Activated naive CD8-positive, alpha-beta T cell treated with anti-CD3 and anti-CD28 coated beads, Interleukin-2, amount 50 U/mL, for 24 hours (primary cell): Measurements from ENCODE around the gene LRRC37A.
"Not testable (repeated sequence)": the region's sequence is repeated elsewhere in the genome, so short reads cannot be mapped to it uniquely, and the experiment has no call there.

Source experiments
- ATAC-seq: fragments of 150-1000 bp; cut with Tn5 transposase; one replicate; pipeline ENCODE4 v1.10.0; 2021
- DNase-seq: peaks from one replicate; pipeline ENCODE4 v3.0.0; 2021
- H3K27ac Mint-ChIP-seq: one replicate; pipeline ENCODE4 v1.8.0; 2021; ENCODE audit warnings: mild to moderate bottlenecking, mixed read lengths
- H3K27me3 Mint-ChIP-seq: one replicate; pipeline ENCODE4 v1.8.0; 2021; ENCODE audit warnings: mixed read lengths
- H3K36me3 Mint-ChIP-seq: one replicate; pipeline ENCODE4 v1.8.0; 2021; ENCODE audit warnings: low read depth, mixed read lengths
- H3K4me1 Mint-ChIP-seq: one replicate; pipeline ENCODE4 v1.8.0; 2021; ENCODE audit warnings: mixed read lengths
- H3K4me3 Mint-ChIP-seq: one replicate; pipeline ENCODE4 v1.8.0; 2021; ENCODE audit warnings: mild to moderate bottlenecking, moderate library complexity, mixed read lengths
- H3K9me3 Mint-ChIP-seq: one replicate; pipeline ENCODE4 v1.8.0; 2021; ENCODE audit warnings: mixed read lengths

Gene LRRC37A

GRCh38 chr17:46276728-46277479, 18.0 kb upstream of the LRRC37A start:
- not testable (repeated sequence) for H3K36me3 Mint-ChIP-seq, DNase-seq, ATAC-seq, H3K4me3 Mint-ChIP-seq, H3K27ac Mint-ChIP-seq, H3K9me3 Mint-ChIP-seq, H3K27me3 Mint-ChIP-seq, H3K4me1 Mint-ChIP-seq

GRCh38 chr17:46281336-46281735, 13.6 kb upstream of the LRRC37A start:
- not testable (repeated sequence) for H3K36me3 Mint-ChIP-seq, DNase-seq, H3K9me3 Mint-ChIP-seq, ATAC-seq, H3K27me3 Mint-ChIP-seq, H3K4me3 Mint-ChIP-seq, H3K27ac Mint-ChIP-seq
- peaks cover 24% of the 10 kb centered on the region for H3K4me1 Mint-ChIP-seq

- H3K4me3 Mint-ChIP-seq, H3K9me3 Mint-ChIP-seq, DNase-seq, H3K27ac Mint-ChIP-seq, H3K36me3 Mint-ChIP-seq, H3K27me3 Mint-ChIP-seq, ATAC-seq: not testable (repeated sequence)
- H3K4me1 Mint-ChIP-seq = peaks cover 28% of the 10 kb centered on the region
Measured at GRCh38 chr17:46282635-46283034, 12.3 kb upstream of the LRRC37A start.

GRCh38 chr17:46284467-46284866, 10.5 kb upstream of the LRRC37A start:
- Mint-ChIP-seq H3K27ac (peak overlapping the region; percentile 81), H3K4me1 (peaks cover 28% of the 10 kb centered on the region)
- not testable (repeated sequence) for H3K36me3 Mint-ChIP-seq, H3K4me3 Mint-ChIP-seq, H3K27me3 Mint-ChIP-seq, H3K9me3 Mint-ChIP-seq
- DNase-seq (peak; percentile 43), ATAC-seq (peak; percentile 100)

- not testable (repeated sequence) for H3K4me3 Mint-ChIP-seq, DNase-seq, H3K9me3 Mint-ChIP-seq, ATAC-seq, H3K36me3 Mint-ChIP-seq, H3K27ac Mint-ChIP-seq, H3K27me3 Mint-ChIP-seq
- peaks cover 29% of the 10 kb centered on the region for H3K4me1 Mint-ChIP-seq
Measured at GRCh38 chr17:46285500-46285899, 9.4 kb upstream of the LRRC37A start.

- DNase-seq = peak; percentile 73
- not testable (repeated sequence) for H3K36me3 Mint-ChIP-seq, H3K27me3 Mint-ChIP-seq, H3K4me3 Mint-ChIP-seq, H3K9me3 Mint-ChIP-seq, H3K27ac Mint-ChIP-seq
- H3K4me1 Mint-ChIP-seq = peaks cover 40% of the 10 kb centered on the region
- ATAC-seq = peak; percentile 42
Measured at GRCh38 chr17:46286764-46287221, 8.1 kb upstream of the LRRC37A start.

- H3K27me3 Mint-ChIP-seq, H3K4me3 Mint-ChIP-seq, H3K36me3 Mint-ChIP-seq, H3K27ac Mint-ChIP-seq, DNase-seq, ATAC-seq, H3K9me3 Mint-ChIP-seq: not testable (repeated sequence)
- peaks cover 40% of the 10 kb centered on the region for H3K4me1 Mint-ChIP-seq
Measured at GRCh38 chr17:46287587-46287986, 7.3 kb upstream of the LRRC37A start.

GRCh38 chr17:46290906-46291546, 3.9 kb upstream of the LRRC37A start:
- not testable (repeated sequence) for H3K9me3 Mint-ChIP-seq, DNase-seq, H3K4me3 Mint-ChIP-seq, H3K36me3 Mint-ChIP-seq, H3K27me3 Mint-ChIP-seq
- Mint-ChIP-seq H3K4me1 (peaks cover 17% of the 10 kb centered on the region), H3K27ac (peak overlapping the region; percentile 32)
- ATAC-seq = peak; percentile 60

- H3K36me3 Mint-ChIP-seq, DNase-seq, H3K4me3 Mint-ChIP-seq, H3K9me3 Mint-ChIP-seq, H3K27me3 Mint-ChIP-seq, ATAC-seq: not testable (repeated sequence)
- Mint-ChIP-seq H3K4me1 (peaks cover 17% of the 10 kb centered on the region), H3K27ac (peak overlapping the region; percentile 32)
Measured at GRCh38 chr17:46291618-46292017, 3.3 kb upstream of the LRRC37A start.

- not testable (repeated sequence) for H3K36me3 Mint-ChIP-seq, H3K9me3 Mint-ChIP-seq, ATAC-seq, H3K27ac Mint-ChIP-seq, H3K4me1 Mint-ChIP-seq, DNase-seq, H3K4me3 Mint-ChIP-seq, H3K27me3 Mint-ChIP-seq
Measured at GRCh38 chr17:46341220-46341619, 46.3 kb downstream of the LRRC37A start.

GRCh38 chr17:46342131-46342530, 47.2 kb downstream of the LRRC37A start:
- H3K36me3 Mint-ChIP-seq, H3K27ac Mint-ChIP-seq, H3K4me1 Mint-ChIP-seq, DNase-seq, H3K27me3 Mint-ChIP-seq, H3K9me3 Mint-ChIP-seq, ATAC-seq, H3K4me3 Mint-ChIP-seq: not testable (repeated sequence)

GRCh38 chr17:46348345-46348744, 53.4 kb downstream of the LRRC37A start:
- not testable (repeated sequence) for H3K9me3 Mint-ChIP-seq, H3K27ac Mint-ChIP-seq, H3K36me3 Mint-ChIP-seq, H3K4me3 Mint-ChIP-seq, H3K4me1 Mint-ChIP-seq, DNase-seq, H3K27me3 Mint-ChIP-seq
- peak; percentile 43 for ATAC-seq

- H3K27me3 Mint-ChIP-seq, H3K4me3 Mint-ChIP-seq, H3K36me3 Mint-ChIP-seq, H3K4me1 Mint-ChIP-seq, H3K9me3 Mint-ChIP-seq, H3K27ac Mint-ChIP-seq, DNase-seq, ATAC-seq: not testable (repeated sequence)
Measured at GRCh38 chr17:46349060-46349459, 54.1 kb downstream of the LRRC37A start.

GRCh38 chr17:46353856-46354255, 58.9 kb downstream of the LRRC37A start:
- not testable (repeated sequence) for H3K27ac Mint-ChIP-seq, H3K27me3 Mint-ChIP-seq, H3K9me3 Mint-ChIP-seq, ATAC-seq, H3K4me1 Mint-ChIP-seq, H3K4me3 Mint-ChIP-seq, H3K36me3 Mint-ChIP-seq, DNase-seq

- H3K27me3 Mint-ChIP-seq, H3K9me3 Mint-ChIP-seq, H3K27ac Mint-ChIP-seq, DNase-seq, H3K4me3 Mint-ChIP-seq, H3K36me3 Mint-ChIP-seq, H3K4me1 Mint-ChIP-seq: not testable (repeated sequence)
- peak; percentile 59 for ATAC-seq
Measured at GRCh38 chr17:46361145-46361735, 66.3 kb downstream of the LRRC37A start.
